Upper lobe of left lung (tissue), 4 donors: Measurements from ENCODE around the gene TOR1AIP2.

Source experiments
- CTCF ChIP-seq, 6 experiments: fragments of 450-650 bp in 4 of 6; fragments of 200-600 bp in 2 of 6; sonication (generic) in 2 of 6; IDR thresholded peaks; one replicate each; pipeline ENCODE4 v1.5.1; 2016 to 2019; ENCODE audit warnings: antibody characterized with exemption in 6 of 6
- EP300 ChIP-seq, 4 donors: sonication (generic); formaldehyde crosslinking; IDR thresholded peaks; one replicate each; pipeline ENCODE4 v1.5.1; 2017; ENCODE audit warnings: antibody characterized with exemption in 4 of 4, control low read depth in 2 of 4
- POLR2A ChIP-seq, 4 donors: fragments of 450-650 bp; IDR thresholded peaks; one replicate each; pipeline ENCODE4 v1.5.1; 2016 to 2017; ENCODE audit warnings: antibody characterized with exemption in 4 of 4, mild to moderate bottlenecking in 2 of 4
- POLR2AphosphoS5 ChIP-seq, 2 donors: sonication (generic); formaldehyde crosslinking; IDR thresholded peaks; one replicate each; pipeline ENCODE4 v1.5.1; 2017; ENCODE audit warnings: antibody characterized with exemption in 2 of 2

GRCh38 chr1:179798213-179798863 lies 79.3 kb downstream of the TOR1AIP2 start:
- TF ChIP-seq POLR2AphosphoS5 (IDR thresholded peaks at IDR 0.05): no peak
- TF ChIP-seq CTCF (IDR thresholded peaks at IDR 0.05): no peak
- TF ChIP-seq POLR2A (IDR thresholded peaks at IDR 0.05): no peak
- TF ChIP-seq EP300 (IDR thresholded peaks at IDR 0.05): no peak
